ENCODE data around the gene TRIO.

DNA sequence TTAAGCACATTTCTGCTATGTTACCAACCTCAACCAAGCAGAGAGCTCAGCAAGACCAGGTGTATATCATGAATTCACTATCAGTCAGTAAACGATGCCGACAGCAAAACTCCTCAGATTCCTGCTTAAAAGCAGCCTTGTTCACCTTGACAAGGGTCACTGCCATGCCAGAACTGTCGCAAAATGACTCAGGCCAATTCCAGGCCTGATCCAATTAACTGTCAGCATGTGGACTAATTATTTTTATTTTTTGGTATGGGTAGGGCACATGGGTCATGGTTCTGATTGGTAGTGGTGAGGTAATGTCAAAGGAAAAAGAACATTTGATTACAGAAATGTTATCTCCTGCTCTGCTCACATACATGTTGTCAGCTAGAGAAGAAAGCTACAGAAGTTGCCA lies 224.2 kb downstream of the TRIO start:
- no peak for TF ChIP-seq EZH2 (IDR thresholded peaks at IDR 0.05; ENCODE audit: low read length)
- no peak for TF ChIP-seq CTCF (optimal IDR thresholded peaks at IDR 0.05 in 1 of 3, IDR thresholded peaks at IDR 0.05 in 1 of 3, conservative IDR thresholded peaks at IDR 0.05 in 1 of 3; ENCODE audit: extremely low read depth in 1 of 3, insufficient read depth in 2 of 3, low read length in 3 of 3)

All from keratinocyte (primary cell).